RWPE1 (cell line): ENCODE data around the gene SYNGR2.
A peak's percentile ranks its signal among the peaks of the same experiment; 100 is the strongest.

ENCODE experiments used
- CTCF ChIA-PET: fragments of 350-600 bp; sonication (Branson Sonifier 250); formaldehyde crosslinking; extraction: SDS; loops from one replicate; lab custom pipeline; 2021; lab: Yijun Ruan, JAX
- POLR2A ChIA-PET: fragments of 400-600 bp; formaldehyde crosslinking; extraction: SDS; loops from one replicate; lab custom pipeline; 2020; ENCODE audit warnings: antibody characterized with exemption; ENCODE audit not compliant: low non-redundant PET; lab: Yijun Ruan, JAX
- DNase-seq: peaks from one replicate; pipeline ENCODE4 v3.0.0; 2012; ENCODE audit warnings: low spot score
- H3K27ac ChIP-seq: fragments of 450-650 bp; 2 replicates; pipeline ENCODE4 v1.5.1; 2017
- CTCF ChIP-seq: fragments of 450-650 bp; conservative IDR thresholded peaks from 2 replicates; pipeline ENCODE4 v1.5.1; 2017; ENCODE audit warnings: low read depth, mild to moderate bottlenecking

The SYNGR2 gene

GRCh38 chr17:78202666-78203065, 34.3 kb downstream of the SYNGR2 start:
- CTCF ChIA-PET = no interaction called here
- no peak for TF ChIP-seq CTCF
- no peak overlapping the region for H3K27ac ChIP-seq
- no peak for DNase-seq
- POLR2A ChIA-PET = no interaction called here

- no peak for DNase-seq
- no peak for TF ChIP-seq CTCF
- 0 out of 2 replicates have a peak overlapping the region, but pooled peaks have one; percentile 4 for H3K27ac ChIP-seq
- CTCF ChIA-PET = interaction anchor here (0.7 kb wide), 1 partner anchor 156 kb away, joined by 4 read pairs; no protein-coding TSS in a partner anchor
- POLR2A ChIA-PET = no interaction called here
Measured at GRCh38 chr17:78204387-78205123, 36.2 kb downstream of the SYNGR2 start.

- no peak for DNase-seq
- H3K27ac ChIP-seq = no peak overlapping the region
- ChIA-PET CTCF (interaction anchor here (0.7 kb wide), 1 partner anchor 155 kb away, joined by 4 read pairs; no protein-coding TSS in a partner anchor), POLR2A (no interaction called here)
- TF ChIP-seq CTCF = no peak
Measured at GRCh38 chr17:78205124-78205775, 36.9 kb downstream of the SYNGR2 start.

GRCh38 chr17:78206298-78206697, 37.9 kb downstream of the SYNGR2 start:
- no peak for TF ChIP-seq CTCF
- DNase-seq = no peak
- ChIA-PET CTCF (no interaction called here), POLR2A (no interaction called here)
- no peak overlapping the region for H3K27ac ChIP-seq

- no peak for TF ChIP-seq CTCF
- CTCF ChIA-PET = no interaction called here
- H3K27ac ChIP-seq = no peak overlapping the region
- POLR2A ChIA-PET = no interaction called here
- DNase-seq = no peak
Measured at GRCh38 chr17:78208486-78208885, 40.1 kb downstream of the SYNGR2 start.

GRCh38 chr17:78210111-78210510, 41.7 kb downstream of the SYNGR2 start:
- no peak overlapping the region for H3K27ac ChIP-seq
- POLR2A ChIA-PET = interaction anchor here (0.6 to 0.7 kb wide), 3 partner anchors 50 to 252 kb away, joined by 3 to 11 read pairs (median 4); partner anchors contain the start of gene TNRC6C
- no peak for DNase-seq
- TF ChIP-seq CTCF = no peak
- CTCF ChIA-PET = no interaction called here
